Endothelial cell of umbilical vein (primary cell): Measurements from ENCODE around the gene PKNOX2. TPM values are rescaled to one million over a fixed set of nuclear protein-coding genes. Genes with fewer than 3 reads are reported as not detected.

Experiments used
- BruUV-seq: library from RNA; stranded (reverse); fragments of 400-500 nt; replicated peaks from 2 replicates; lab custom pipeline; 2021; lab: Mats Ljungman, UMichigan
- CTCF ChIA-PET: fragments of 300-600, 350-600 bp; sonication (Branson Sonifier 250); formaldehyde crosslinking; loops from one replicate; lab custom pipeline; 2021; ENCODE audit warnings: antibody characterized with exemption, inconsistent platforms; lab: Charles Lee
- POLR2A ChIA-PET: fragments of 300-600, 350-600 bp; sonication (Branson Sonifier 250); formaldehyde crosslinking; loops from one replicate; lab custom pipeline; 2021; ENCODE audit warnings: antibody characterized with exemption, inconsistent platforms; lab: Charles Lee
- DNase-seq: peaks from one replicate; pipeline ENCODE4 v3.0.0-alpha.2; 2011; ENCODE audit warnings: low read depth, low spot score
- FAIRE-seq: peaks from 2 replicates; lab custom pipeline; 2011; peaks lifted over from hg19 to GRCh38; lab: Jason Lieb, UNC
- H2AFZ ChIP-seq: 2 replicates; pipeline ENCODE4 v1.6.0; 2012; ENCODE audit warnings: low read depth, low read length, control low read depth, inconsistent platforms
- H3K27ac ChIP-seq: 2 replicates; pipeline ENCODE4 v1.5.1; 2011; ENCODE audit warnings: low read depth, mild to moderate bottlenecking, control low read depth, low read length, moderate library complexity; ENCODE audit not compliant: insufficient read depth
- H3K27me3 ChIP-seq, 2 experiments: 2 replicates each; pipeline versions ENCODE4 v1.6.0 to v1.6.1; 2011; ENCODE audit warnings: low read length in 2 of 2, mixed read lengths in 1 of 2; ENCODE audit not compliant: control insufficient read depth in 2 of 2, insufficient read depth in 2 of 2
- H3K36me3 ChIP-seq, 2 experiments: 2 replicates in 1 of 2; 3 replicates in 1 of 2; pipeline ENCODE4 v1.5.1; 2011; ENCODE audit warnings: low read length in 2 of 2, mild to moderate bottlenecking in 1 of 2, moderate library complexity in 1 of 2; ENCODE audit not compliant: control insufficient read depth in 2 of 2, insufficient read depth in 2 of 2; ENCODE audit errors: extremely low read depth in 1 of 2
- H3K4me1 ChIP-seq: 3 replicates; pipeline ENCODE4 v1.5.1; 2011; ENCODE audit warnings: mild to moderate bottlenecking, low read length; ENCODE audit not compliant: control insufficient read depth, insufficient read depth; ENCODE audit errors: extremely low read depth
- H3K4me2 ChIP-seq: 2 replicates; pipeline ENCODE4 v1.6.1; 2011; ENCODE audit warnings: low read length, control low read depth, mixed read lengths; ENCODE audit not compliant: insufficient read depth
- H3K4me3 ChIP-seq, 3 experiments: fragments of 200-600 bp in 1 of 3; sonication (generic), shearing (Covaris generic) in 1 of 3; replicated peaks in 1 of 3; 2 replicates each; pipeline ENCODE4 v1.5.1; 2011 to 2016; ENCODE audit warnings: control low read depth in 3 of 3, low read length in 3 of 3, mild to moderate bottlenecking in 2 of 3, inconsistent platforms in 1 of 3, low read depth in 1 of 3, moderate library complexity in 1 of 3; ENCODE audit not compliant: insufficient read depth in 1 of 3
- H3K79me2 ChIP-seq: 2 replicates; pipeline ENCODE4 v1.6.0; 2012; ENCODE audit warnings: low read length, inconsistent platforms; ENCODE audit not compliant: control insufficient read depth, insufficient read depth
- H3K9ac ChIP-seq: replicated peaks from 2 replicates; pipeline ENCODE3; 2011; ENCODE audit warnings: low read length, control low read depth; ENCODE audit not compliant: insufficient read depth; ENCODE audit errors: extremely low read depth
- H3K9me1 ChIP-seq: replicated peaks from 3 replicates; pipeline ENCODE4 v1.6.0; 2011; ENCODE audit warnings: mild to moderate bottlenecking, low read length; ENCODE audit not compliant: control insufficient read depth, insufficient read depth; ENCODE audit errors: extremely low read depth
- H3K9me3 ChIP-seq: replicated peaks from 2 replicates; pipeline ENCODE4 v1.5.1; 2012; ENCODE audit warnings: low read length, inconsistent platforms; ENCODE audit not compliant: control insufficient read depth, insufficient read depth
- H4K20me1 ChIP-seq: replicated peaks from 2 replicates; pipeline ENCODE3; 2011; ENCODE audit warnings: mild to moderate bottlenecking, low read length; ENCODE audit not compliant: control insufficient read depth, insufficient read depth; ENCODE audit errors: extremely low read depth
- CTCF ChIP-seq, 2 donors: IDR thresholded peaks; 1 replicate in 1 of 2; 2 replicates in 1 of 2; pipeline ENCODE4 v1.5.1; 2011; ENCODE audit warnings: low read length in 2 of 2, mild to moderate bottlenecking in 2 of 2, moderate library complexity in 2 of 2, control low read depth in 1 of 2, inconsistent platforms in 1 of 2, low read depth in 1 of 2; ENCODE audit not compliant: insufficient read depth in 1 of 2; ENCODE audit errors: extremely low read depth in 1 of 2
- FOS ChIP-seq: IDR thresholded peaks from 2 replicates; pipeline ENCODE4 v1.6.1; 2011; ENCODE audit warnings: mild to moderate bottlenecking, low read length, moderate library complexity, borderline replicate concordance; ENCODE audit not compliant: insufficient read depth
- GATA2 ChIP-seq: IDR thresholded peaks from 2 replicates; pipeline ENCODE4 v1.7.0; 2011; ENCODE audit warnings: low read depth, mild to moderate bottlenecking, moderate library complexity, mixed read lengths, low read length; ENCODE audit not compliant: insufficient read length, insufficient read depth
- JUN ChIP-seq: IDR thresholded peaks from 2 replicates; pipeline ENCODE4 v1.6.1; 2011; ENCODE audit warnings: borderline replicate concordance, low read depth; ENCODE audit not compliant: insufficient read length, insufficient read depth
- MAX ChIP-seq: IDR thresholded peaks from 2 replicates; pipeline ENCODE4 v1.6.1; 2011; ENCODE audit not compliant: insufficient read depth, insufficient read length
- MYC ChIP-seq: IDR thresholded peaks from one replicate; pipeline ENCODE4 v1.6.1; 2011; ENCODE audit warnings: mild to moderate bottlenecking, low read depth, low read length
- POLR2A ChIP-seq: IDR thresholded peaks from 2 replicates; pipeline ENCODE4 v1.6.1; 2012; ENCODE audit warnings: low read depth, mild to moderate bottlenecking, control low read depth, low read length
- POLR2AphosphoS5 ChIP-seq: IDR thresholded peaks from 2 replicates; pipeline ENCODE4 v1.6.1; 2012; ENCODE audit warnings: low read depth, mild to moderate bottlenecking, control low read depth, low read length, moderate library complexity; ENCODE audit not compliant: insufficient read depth
- dilution Hi-C: fragments of 300-500 bp; cut with MboI; formaldehyde crosslinking; loops from one replicate; pipeline ENCODE4 v1.15.0; 2019; ENCODE audit warnings: low sequenced_read_pairs; ENCODE audit not compliant: extremely low pct_ligation_motif_present
- intact Hi-C: fragments of 100-400 bp; cut with micrococcal nuclease; formaldehyde crosslinking; loops from one replicate; pipeline ENCODE4 v1.10.0; 2022
- polyA plus RNA-seq, 4 experiments: library from polyadenylated mRNA; depleted of rRNA in 3 of 4; stranded (reverse) in 3 of 4; unstranded in 1 of 4; fragments of >200 nt; gene quantifications; 2 replicates each; pipeline versions ENCODE4 v1.2.1 to v1.2.3, GENCODE V29; 2011 to 2012; ENCODE audit warnings: missing spikeins in 1 of 4
- total RNA-seq: library from RNA; stranded (reverse); gene quantifications from 2 replicates; pipeline ENCODE4 v1.2.3, GENCODE V29; 2021

Gene PKNOX2
- total and polyA plus RNA-seq, 2 donors (not counting 3 experiments of a cell fraction or from before 2014, with no cell fraction given), result 0.11 to 0.91 TPM

- H3K27me3 ChIP-seq, result peaks cover 4 to 22% of the 10 kb centered on the region in 2 experiments
- intact Hi-C loops, result no loop called here
- CTCF ChIA-PET, result interaction anchor here (1.0 to 2.1 kb wide), 4 partner anchors 14 to 56 kb away, joined by 3 to 9 read pairs (median 4); no protein-coding TSS in a partner anchor
- no peak overlapping the region for H3K4me2 ChIP-seq
- H2AFZ ChIP-seq, result no peak overlapping the region
- FAIRE-seq (no peak), DNase-seq (no peak)
- H3K4me3 ChIP-seq, result no peak overlapping the region
- no peak overlapping the region for H3K9ac ChIP-seq
- no peaks in the 10 kb centered on the region for H3K9me3 ChIP-seq
- POLR2A ChIA-PET, result no interaction called here
- no peaks in the 10 kb centered on the region for H3K9me1 ChIP-seq
- no peaks in the 10 kb centered on the region for H3K36me3 ChIP-seq
- no peaks in the 10 kb centered on the region for H4K20me1 ChIP-seq
- dilution Hi-C loops, result no loop called here
- no peak for TF ChIP-seq MAX
- no peak for TF ChIP-seq JUN
- TF ChIP-seq MYC, result no peak
- TF ChIP-seq POLR2AphosphoS5, result no peak
- no peak for TF ChIP-seq CTCF (IDR thresholded peaks at IDR 0.05; ENCODE audit: extremely low read depth in 1 of 2, insufficient read depth in 1 of 2, low read depth in 1 of 2, low read length in 2 of 2)
- no peak for TF ChIP-seq FOS
- no peak for TF ChIP-seq POLR2A
- no peak for TF ChIP-seq GATA2
- BruUV-seq, result no TSS peak
- no peaks in the 10 kb centered on the region for H3K79me2 ChIP-seq
- H3K27ac ChIP-seq, result no peak overlapping the region
- no peaks in the 10 kb centered on the region for H3K4me1 ChIP-seq
Observed at GRCh38 chr11:125373426-125374391, 209.2 kb downstream of the PKNOX2 start.
